ENCODE data around the gene CATSPERZ. TPM values are rescaled to one million over a fixed set of nuclear protein-coding genes. Genes with fewer than 3 reads are reported as not detected.

Gene CATSPERZ
- total and polyA plus RNA-seq, 9 of the 15 experiments (the other 6 are each of a cell fraction or from before 2014, with no cell fraction given): 0.86 to 8.5 (median 3.5) TPM

GRCh38 chr11:64304316-64305072 lies 4.3 kb downstream of the CATSPERZ start (continued):
- TF ChIP-seq UBTF (IDR thresholded peaks at IDR 0.05; ENCODE audit: borderline replicate concordance in 1 of 2, low read depth in 2 of 2, low read length in 2 of 2) (peak in 1 of 2 experiments; percentile 69; a peak in 1 of 4 replicates), SETDB1 (IDR thresholded peaks at IDR 0.05; ENCODE audit: low read length) (no peak), ZNF407 (IDR thresholded peaks at IDR 0.05; ENCODE audit: low read depth) (no peak), RB1 (IDR thresholded peaks at IDR 0.05; ENCODE audit: low read depth) (peak; percentile 16; the same call in 1 of the 2 replicates), SRSF1 (IDR thresholded peaks at IDR 0.05; ENCODE audit: low read depth, low read length) (no peak), ELK1 (CRISPR knock-in tag; IDR thresholded peaks at IDR 0.05) (no peak), ARNT (IDR thresholded peaks at IDR 0.05) (no peak), TRIM24 (IDR thresholded peaks at IDR 0.05) (0 out of 4 replicates have a peak, but pooled peaks of 1 of the 2 experiments have one; percentile 9), ZBTB1 (CRISPR knock-in tag; IDR thresholded peaks at IDR 0.05; ENCODE audit: borderline replicate concordance, low read depth) (no peak), ZZZ3 (IDR thresholded peaks at IDR 0.05) (no peak), ZNF121 (CRISPR knock-in tag; conservative IDR thresholded peaks at IDR 0.05) (no peak), SP1 (CRISPR knock-in tag; IDR thresholded peaks at IDR 0.05) (peak; percentile 75), ZNF197 (CRISPR knock-in tag; IDR thresholded peaks at IDR 0.05; ENCODE audit: low read depth) (no peak)
